HG03469 (cell line): ENCODE data around the gene TRABD2B.

Experiments used
- ATAC-seq: cut with Tn5 transposase; IDR thresholded peaks from one replicate; pipeline ENCODE4 v1.9.1; 2021; ENCODE audit warnings: mild to moderate bottlenecking, moderate library complexity, moderate number of reproducible peaks; ENCODE audit not compliant: unreplicated experiment

Gene TRABD2B

GRCh38 chr1:48022306-48022705 lies 25.1 kb upstream of the TRABD2B start:
- no peak for ATAC-seq

DNA sequence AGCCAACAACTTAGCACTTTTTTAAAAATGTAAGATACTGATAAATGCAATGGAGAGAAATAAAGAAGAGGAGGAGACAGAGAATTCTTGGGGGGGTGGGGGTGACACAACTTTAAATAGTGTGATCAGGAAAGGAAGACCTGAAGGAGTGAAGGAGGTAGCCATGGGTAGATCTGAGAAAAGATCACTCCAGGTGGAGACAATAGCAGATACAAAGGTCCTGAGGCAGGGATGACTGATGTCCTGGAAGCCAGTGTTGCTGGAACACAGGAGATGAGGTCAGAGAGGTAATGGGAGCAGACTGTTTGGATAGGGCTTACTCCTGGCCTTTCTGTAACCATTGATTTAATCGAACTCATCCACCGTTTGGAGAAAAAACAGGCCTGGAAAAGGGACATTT lies 24.6 kb upstream of the TRABD2B start:
- no peak for ATAC-seq

GRCh38 chr1:48019714-48020315 lies 22.6 kb upstream of the TRABD2B start:
- no peak for ATAC-seq

- ATAC-seq, result no peak
Measured at GRCh38 chr1:48018799-48019198, 21.6 kb upstream of the TRABD2B start.

DNA sequence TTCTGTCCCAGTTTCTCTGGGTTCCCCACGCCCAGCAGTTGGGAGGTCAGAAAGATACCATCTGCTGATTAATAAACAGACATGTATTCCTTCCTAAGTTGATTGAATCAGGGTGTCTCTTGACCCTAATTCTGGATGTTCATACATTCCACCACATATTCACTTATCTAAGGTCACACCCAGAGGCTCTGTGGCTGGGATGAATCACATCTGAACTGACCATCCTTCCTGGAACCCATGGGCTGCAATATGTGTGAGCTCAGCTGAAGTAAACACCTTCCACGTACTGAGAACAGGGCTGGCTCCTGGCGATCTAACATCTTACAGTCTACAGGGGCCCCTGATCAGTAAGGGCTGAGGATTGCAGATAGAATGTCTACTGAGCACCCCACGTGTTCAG lies 20.5 kb upstream of the TRABD2B start:
- no peak for ATAC-seq

DNA sequence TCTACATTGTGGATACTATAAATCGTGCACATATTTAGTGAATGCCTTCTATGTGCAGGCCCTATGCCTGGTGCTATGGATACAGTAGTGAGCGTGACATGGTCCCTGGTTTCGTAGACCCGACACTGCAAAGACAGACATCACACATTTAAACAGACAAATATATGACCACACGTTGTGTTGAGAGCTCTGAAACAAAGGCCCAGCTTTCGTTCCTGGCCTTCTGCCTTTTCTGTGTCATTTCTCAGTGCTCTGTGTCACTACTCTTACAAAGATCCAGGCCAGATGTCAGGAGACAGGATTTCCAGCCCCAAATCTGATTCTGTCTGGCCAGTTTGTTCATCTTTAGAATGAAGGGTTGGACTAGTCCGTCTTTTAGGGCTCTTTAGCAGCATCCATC lies 19.3 kb upstream of the TRABD2B start:
- no peak for ATAC-seq

- ATAC-seq, result no peak
Measured at GRCh38 chr1:48013270-48013669, 16.1 kb upstream of the TRABD2B start.

DNA sequence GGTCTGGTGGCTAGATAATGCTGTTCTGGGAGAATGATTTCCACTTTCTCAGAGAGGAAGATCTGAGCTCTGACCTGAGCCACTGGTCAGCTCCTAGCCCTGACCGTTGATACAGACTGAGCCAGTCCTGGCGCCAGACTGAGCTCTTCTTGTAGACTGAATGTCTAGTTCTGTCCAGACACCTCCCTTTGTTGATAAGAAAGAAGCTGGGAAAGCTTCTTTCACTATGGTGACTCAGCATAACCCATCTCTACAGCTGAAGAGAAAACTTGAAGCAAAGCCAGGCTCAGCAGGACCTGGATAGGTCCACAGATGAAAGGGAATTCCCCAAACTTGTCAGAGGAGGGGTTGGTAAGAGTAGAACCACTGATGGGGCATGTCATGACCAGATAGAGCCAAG lies 9.9 kb upstream of the TRABD2B start:
- no peak for ATAC-seq

GRCh38 chr1:48006264-48006663 lies 9.1 kb upstream of the TRABD2B start:
- ATAC-seq, result no peak

- no peak for ATAC-seq
Measured at GRCh38 chr1:48005253-48006117, 8.3 kb upstream of the TRABD2B start.

GRCh38 chr1:48003741-48004531 lies 6.8 kb upstream of the TRABD2B start:
- ATAC-seq, result no peak

DNA sequence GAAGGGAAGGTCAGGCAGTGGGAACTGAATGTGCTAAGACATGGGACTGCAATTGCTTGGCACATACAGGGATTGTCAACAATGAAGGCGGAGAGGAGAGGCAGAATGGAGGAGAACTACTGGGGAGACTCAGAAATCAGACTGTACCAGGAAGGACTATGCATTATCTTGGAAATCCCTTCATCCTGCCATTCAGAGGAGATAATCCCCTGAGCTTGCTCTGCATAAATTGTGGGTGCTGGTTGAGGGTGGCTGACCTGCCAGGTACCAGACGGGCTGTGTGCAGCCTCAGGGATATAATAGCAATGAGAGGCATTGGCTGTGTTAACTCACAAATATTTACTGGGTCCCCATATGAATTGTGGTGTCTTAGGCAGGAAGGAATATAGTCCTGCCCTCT lies 5.0 kb upstream of the TRABD2B start:
- ATAC-seq, result no peak

- no peak for ATAC-seq
Measured at GRCh38 chr1:48001696-48002095, 4.5 kb upstream of the TRABD2B start.

DNA sequence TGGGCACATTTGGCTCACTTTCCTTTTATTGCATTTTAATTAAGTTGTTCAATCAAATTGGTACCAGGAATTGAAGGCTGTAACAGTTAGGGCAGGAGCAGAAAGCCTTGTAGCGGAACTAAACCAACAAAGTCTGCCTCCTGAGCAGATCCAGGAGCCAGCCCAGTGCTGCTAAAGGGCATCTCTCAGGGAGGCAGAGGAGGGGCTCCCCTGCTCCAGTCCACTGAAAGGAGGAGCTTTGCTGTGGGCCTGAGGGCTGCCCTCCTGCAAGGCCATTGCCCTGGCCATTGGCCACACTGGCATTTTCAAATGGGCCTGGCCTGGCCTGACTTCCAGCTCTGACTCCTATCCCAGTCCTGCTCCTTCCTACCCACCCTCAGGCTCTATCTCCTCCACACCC lies 3.7 kb upstream of the TRABD2B start:
- no peak for ATAC-seq

GRCh38 chr1:47999097-47999496 lies 1.9 kb upstream of the TRABD2B start:
- no peak for ATAC-seq

- ATAC-seq, result no peak
Measured at GRCh38 chr1:47998396-47998990, 1.3 kb upstream of the TRABD2B start.

- ATAC-seq, result no peak
Measured at GRCh38 chr1:47996406-47997226, 569 bp downstream of the TRABD2B start.

DNA sequence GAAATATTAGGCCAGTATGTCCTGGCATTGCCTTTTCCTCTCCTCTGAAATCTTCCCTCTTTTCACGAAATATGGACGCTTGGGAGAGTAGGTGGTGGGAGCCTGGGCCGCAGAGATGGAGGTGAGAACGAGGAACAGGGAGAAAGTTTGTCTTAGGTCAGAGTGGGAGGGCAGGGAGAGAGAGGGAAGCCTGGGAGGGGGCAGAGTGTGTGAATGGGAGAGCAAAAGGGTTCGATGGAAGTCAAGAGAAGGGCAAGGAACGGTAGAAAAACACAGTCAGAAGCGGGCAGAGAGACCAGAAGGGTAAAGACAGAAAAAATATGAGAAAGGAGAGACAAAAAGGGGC lies 1.2 kb downstream of the TRABD2B start:
- no peak for ATAC-seq

DNA sequence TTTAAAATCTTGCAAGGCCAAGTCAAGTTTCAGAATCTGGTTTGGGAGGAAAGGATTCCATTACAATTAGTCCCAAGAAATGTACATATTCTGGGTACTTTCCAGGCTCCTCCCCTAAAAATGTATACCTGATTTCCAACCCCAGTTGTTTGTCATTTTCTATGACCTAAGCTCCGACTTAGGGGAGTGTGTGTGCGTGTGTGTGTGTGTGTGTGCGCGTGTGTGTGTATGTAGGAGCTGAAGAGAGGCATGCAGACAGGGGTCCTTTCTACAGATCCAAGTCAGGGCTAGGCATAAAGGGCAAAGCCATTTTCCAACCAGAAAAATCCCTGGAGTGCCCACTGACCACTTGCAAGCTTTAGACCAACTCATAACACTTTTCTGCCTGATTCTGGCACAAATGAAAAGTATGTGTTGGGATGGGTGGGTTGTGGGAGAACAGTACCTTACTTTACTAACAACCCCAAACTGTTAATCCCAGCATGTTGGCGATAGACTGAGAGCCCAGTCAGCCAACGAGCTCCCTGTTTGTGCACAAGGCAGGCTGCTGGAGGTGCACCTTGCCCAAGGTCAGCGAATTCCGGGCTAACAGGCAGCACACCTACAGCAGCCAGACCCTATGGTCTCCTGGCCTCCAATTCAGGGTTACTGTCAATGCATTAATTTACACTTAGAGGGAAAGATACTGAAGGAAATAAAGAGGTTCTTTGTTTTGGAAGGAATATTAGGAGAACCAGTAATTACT lies 1.7 kb downstream of the TRABD2B start:
- ATAC-seq, result no peak
